ENCODE data around the gene NEU1. TPM values are rescaled to one million over a fixed set of nuclear protein-coding genes. Genes with fewer than 3 reads are reported as not detected.

Gene NEU1
- total RNA-seq, 2 experiments from 2014 or later = 8.7 to 9.8 TPM

DNA sequence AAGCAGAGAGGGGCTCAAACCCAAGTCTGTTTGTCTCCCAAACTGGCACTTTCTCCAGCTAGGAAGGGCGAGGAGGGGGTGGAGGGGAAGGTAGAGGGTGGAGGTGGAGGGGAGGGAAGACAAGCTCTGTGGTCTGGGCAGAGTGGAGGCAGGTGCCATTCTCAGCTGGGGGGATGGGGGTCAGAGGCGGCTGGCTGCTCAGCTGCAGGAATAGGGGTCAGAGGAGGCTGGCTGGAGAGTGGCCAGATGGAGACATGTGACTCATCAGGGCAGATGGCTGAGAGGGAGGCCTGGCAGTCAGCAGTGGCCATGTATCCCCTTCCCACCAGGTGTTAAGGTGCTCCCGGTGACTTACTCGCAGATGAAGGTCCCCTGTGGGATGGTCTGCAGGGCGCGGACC lies 19.7 kb upstream of the NEU1 start:
- Mint-ChIP-seq H3K36me3 (ENCODE audit: low read depth) (peaks cover 46% of the 10 kb centered on the region), H3K27me3 (no peaks in the 10 kb centered on the region), H3K9me3 (no peaks in the 10 kb centered on the region), H3K4me1 (ENCODE audit: low read depth) (no peaks in the 10 kb centered on the region), H3K4me3 (no peak overlapping the region), H3K27ac (no peak overlapping the region)
- POLR2A ChIA-PET = interaction anchor here (0.9 kb wide), 1 partner anchor 15 kb away, joined by 3 read pairs; the partner anchor contains the start of gene EHMT2
- ATAC-seq (no peak), DNase-seq (no peak)
- TF ChIP-seq, protein P1, sequence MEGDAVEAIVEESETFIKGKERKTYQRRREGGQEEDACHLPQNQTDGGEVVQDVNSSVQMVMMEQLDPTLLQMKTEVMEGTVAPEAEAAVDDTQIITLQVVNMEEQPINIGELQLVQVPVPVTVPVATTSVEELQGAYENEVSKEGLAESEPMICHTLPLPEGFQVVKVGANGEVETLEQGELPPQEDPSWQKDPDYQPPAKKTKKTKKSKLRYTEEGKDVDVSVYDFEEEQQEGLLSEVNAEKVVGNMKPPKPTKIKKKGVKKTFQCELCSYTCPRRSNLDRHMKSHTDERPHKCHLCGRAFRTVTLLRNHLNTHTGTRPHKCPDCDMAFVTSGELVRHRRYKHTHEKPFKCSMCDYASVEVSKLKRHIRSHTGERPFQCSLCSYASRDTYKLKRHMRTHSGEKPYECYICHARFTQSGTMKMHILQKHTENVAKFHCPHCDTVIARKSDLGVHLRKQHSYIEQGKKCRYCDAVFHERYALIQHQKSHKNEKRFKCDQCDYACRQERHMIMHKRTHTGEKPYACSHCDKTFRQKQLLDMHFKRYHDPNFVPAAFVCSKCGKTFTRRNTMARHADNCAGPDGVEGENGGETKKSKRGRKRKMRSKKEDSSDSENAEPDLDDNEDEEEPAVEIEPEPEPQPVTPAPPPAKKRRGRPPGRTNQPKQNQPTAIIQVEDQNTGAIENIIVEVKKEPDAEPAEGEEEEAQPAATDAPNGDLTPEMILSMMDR (IDR thresholded peaks at IDR 0.05) = no peak
- CTCF ChIA-PET = no interaction called here
- intact Hi-C loops (cut with micrococcal nuclease) = no loop called here

- CTCF ChIA-PET = no interaction called here
- Mint-ChIP-seq H3K27me3 (no peaks in the 10 kb centered on the region), H3K4me1 (ENCODE audit: low read depth) (no peaks in the 10 kb centered on the region), H3K27ac (no peak overlapping the region), H3K36me3 (ENCODE audit: low read depth) (peaks cover 44% of the 10 kb centered on the region), H3K4me3 (no peak overlapping the region), H3K9me3 (no peaks in the 10 kb centered on the region)
- POLR2A ChIA-PET = no interaction called here
- TF ChIP-seq, protein P1 (IDR thresholded peaks at IDR 0.05) = no peak
- no peak for ATAC-seq
- intact Hi-C loops (cut with micrococcal nuclease) = no loop called here
- DNase-seq = no peak
Observed at GRCh38 chr6:31881136-31881859, 18.7 kb upstream of the NEU1 start.

- intact Hi-C loops (cut with micrococcal nuclease) = no loop called here
- no peaks in the 10 kb centered on the region for H3K9me3 Mint-ChIP-seq
- H3K4me3 Mint-ChIP-seq = no peak overlapping the region
- H3K27ac Mint-ChIP-seq = no peak overlapping the region
- CTCF ChIA-PET = interaction anchor here (1.3 kb wide), 1 partner anchor 72 kb away, joined by 4 read pairs; no protein-coding TSS in a partner anchor
- no peak for DNase-seq
- TF ChIP-seq, protein P1 (IDR thresholded peaks at IDR 0.05) = no peak
- POLR2A ChIA-PET = interaction anchor here (0.6 to 1.2 kb wide), 3 partner anchors 12 to 228 kb away, joined by 3 read pairs; partner anchors contain the start of gene BAG6
- H3K36me3 Mint-ChIP-seq (ENCODE audit: low read depth) = peaks cover 40% of the 10 kb centered on the region
- ATAC-seq = no peak
- H3K4me1 Mint-ChIP-seq (ENCODE audit: low read depth) = no peaks in the 10 kb centered on the region
- H3K27me3 Mint-ChIP-seq = no peaks in the 10 kb centered on the region
Observed at GRCh38 chr6:31880616-31881015, 18.0 kb upstream of the NEU1 start.

DNA sequence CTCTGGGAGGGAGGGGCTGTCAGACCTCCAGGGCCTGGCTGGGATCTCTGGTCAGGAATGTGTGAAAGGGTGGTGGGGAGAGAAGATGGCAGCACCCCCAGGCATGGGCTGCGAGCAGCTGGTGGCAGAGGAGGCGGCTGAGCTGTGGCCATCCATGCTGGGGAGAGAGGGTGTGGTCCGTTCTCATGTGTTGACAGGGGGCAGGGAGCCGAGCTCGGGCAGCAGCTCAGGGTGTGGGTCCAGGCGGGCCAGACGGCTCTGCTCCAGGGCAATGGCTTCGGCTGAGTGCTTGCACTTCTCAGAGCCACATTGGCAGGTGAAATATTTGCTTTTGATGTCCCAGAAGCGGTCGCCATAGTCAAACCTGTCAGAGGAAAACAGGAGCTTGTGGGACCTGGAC lies 17.3 kb upstream of the NEU1 start:
- no peaks in the 10 kb centered on the region for H3K4me1 Mint-ChIP-seq (ENCODE audit: low read depth)
- no peaks in the 10 kb centered on the region for H3K27me3 Mint-ChIP-seq
- TF ChIP-seq, protein P1 (IDR thresholded peaks at IDR 0.05) = no peak
- no peaks in the 10 kb centered on the region for H3K9me3 Mint-ChIP-seq
- no peak overlapping the region for H3K4me3 Mint-ChIP-seq
- no peak for ATAC-seq
- DNase-seq = no peak
- H3K36me3 Mint-ChIP-seq (ENCODE audit: low read depth) = peaks cover 35% of the 10 kb centered on the region
- H3K27ac Mint-ChIP-seq = no peak overlapping the region
- CTCF ChIA-PET = interaction anchor here (1.3 kb wide), 1 partner anchor 72 kb away, joined by 4 read pairs; no protein-coding TSS in a partner anchor
- intact Hi-C loops (cut with micrococcal nuclease) = no loop called here
- POLR2A ChIA-PET = interaction anchor here (0.6 to 1.2 kb wide), 3 partner anchors 11 to 228 kb away, joined by 3 read pairs; partner anchors contain the start of gene BAG6

GRCh38 chr6:31879143-31879542 lies 16.5 kb upstream of the NEU1 start:
- DNase-seq (no peak), ATAC-seq (no peak)
- H3K27ac Mint-ChIP-seq = no peak overlapping the region
- intact Hi-C loops (cut with micrococcal nuclease) = no loop called here
- H3K36me3 Mint-ChIP-seq (ENCODE audit: low read depth) = peaks cover 33% of the 10 kb centered on the region
- H3K27me3 Mint-ChIP-seq = no peaks in the 10 kb centered on the region
- no peak overlapping the region for H3K4me3 Mint-ChIP-seq
- ChIA-PET POLR2A (interaction anchor here (1.0 kb wide), 1 partner anchor 73 kb away, joined by 3 read pairs; no protein-coding TSS in a partner anchor), CTCF (no interaction called here)
- H3K4me1 Mint-ChIP-seq (ENCODE audit: low read depth) = no peaks in the 10 kb centered on the region
- no peaks in the 10 kb centered on the region for H3K9me3 Mint-ChIP-seq
- TF ChIP-seq, protein P1 (IDR thresholded peaks at IDR 0.05) = no peak

Measured in activated CD8-positive, alpha-beta T cell treated with anti-CD3 and anti-CD28 coated beads for 36 hours (primary cell).